ENCODE results near the gene AFAP1L1.
A peak's percentile ranks its signal among the peaks of the same experiment; 100 is the strongest.

Gene AFAP1L1

GRCh38 chr5:149271716-149272563 is at the start of gene AFAP1L1:
AFAP1L1 (plus strand) TSS chr5:149271859; CDS start chr5:149271969, 110 bp downstream.
- DNase-seq = peak; percentile 45

- no peak for DNase-seq
Measured at GRCh38 chr5:149223081-149223848, 48.4 kb upstream of the AFAP1L1 start.

- DNase-seq = no peak
Measured at GRCh38 chr5:149224282-149224681, 47.4 kb upstream of the AFAP1L1 start.

- DNase-seq = no peak
Measured at GRCh38 chr5:149227168-149227826, 44.4 kb upstream of the AFAP1L1 start.

- DNase-seq = no peak
Measured at GRCh38 chr5:149228618-149229297, 42.9 kb upstream of the AFAP1L1 start.

- no peak for DNase-seq
Measured at GRCh38 chr5:149229298-149229937, 42.2 kb upstream of the AFAP1L1 start.

GRCh38 chr5:149235841-149236240 is 35.8 kb upstream of the AFAP1L1 start:
- DNase-seq = no peak

GRCh38 chr5:149237662-149238061 is 34.0 kb upstream of the AFAP1L1 start:
- DNase-seq = no peak

- no peak for DNase-seq
Measured at GRCh38 chr5:149238540-149238939, 33.1 kb upstream of the AFAP1L1 start.

- no peak for DNase-seq
Measured at GRCh38 chr5:149239917-149240316, 31.7 kb upstream of the AFAP1L1 start.

GRCh38 chr5:149240354-149240998 is 31.2 kb upstream of the AFAP1L1 start:
- no peak for DNase-seq

GRCh38 chr5:149242339-149242738 is 29.3 kb upstream of the AFAP1L1 start:
- no peak for DNase-seq

GRCh38 chr5:149246906-149247305 is 24.8 kb upstream of the AFAP1L1 start:
- no peak for DNase-seq

- no peak for DNase-seq
Measured at GRCh38 chr5:149247726-149248125, 23.9 kb upstream of the AFAP1L1 start.

- no peak for DNase-seq
Measured at GRCh38 chr5:149251546-149251945, 20.1 kb upstream of the AFAP1L1 start.

- DNase-seq = no peak
Measured at GRCh38 chr5:149254506-149254905, 17.2 kb upstream of the AFAP1L1 start.

GRCh38 chr5:149256451-149256850 is 15.2 kb upstream of the AFAP1L1 start:
- no peak for DNase-seq

GRCh38 chr5:149257131-149257530 is 14.5 kb upstream of the AFAP1L1 start:
- DNase-seq = no peak

GRCh38 chr5:149257889-149258705 is 13.6 kb upstream of the AFAP1L1 start:
- DNase-seq = no peak

GRCh38 chr5:149260761-149261160 is 10.9 kb upstream of the AFAP1L1 start:
- DNase-seq = no peak

GRCh38 chr5:149261246-149261645 is 10.4 kb upstream of the AFAP1L1 start:
- DNase-seq = no peak
